ENCODE data around the gene ASS1.

Gene ASS1

GRCh38 chr9:130454096-130454811 is 9.5 kb downstream of the ASS1 start:
- DNase-seq (ENCODE audit: low read depth), result no peak

GRCh38 chr9:130454812-130455325 is 10.1 kb downstream of the ASS1 start:
- DNase-seq (ENCODE audit: low read depth), result no peak

GRCh38 chr9:130458027-130458803 is 13.5 kb downstream of the ASS1 start:
- no peak for DNase-seq (ENCODE audit: low read depth)

- DNase-seq (ENCODE audit: low read depth), result no peak
These were observed 14.0 kb downstream of the ASS1 start for GRCh38 chr9:130458804-130459067.

- no peak for DNase-seq (ENCODE audit: low read depth)
These were observed 14.4 kb downstream of the ASS1 start for GRCh38 chr9:130459151-130459550.

- DNase-seq (ENCODE audit: low read depth), result no peak
These were observed 15.3 kb downstream of the ASS1 start for GRCh38 chr9:130459941-130460669.

- DNase-seq (ENCODE audit: low read depth), result peak; percentile 26
These were observed 16.5 kb downstream of the ASS1 start for GRCh38 chr9:130461218-130461630.

GRCh38 chr9:130461731-130462130 is 17.0 kb downstream of the ASS1 start:
- DNase-seq (ENCODE audit: low read depth), result no peak

GRCh38 chr9:130462685-130463540 is 18.2 kb downstream of the ASS1 start:
- no peak for DNase-seq (ENCODE audit: low read depth)

- DNase-seq (ENCODE audit: low read depth), result no peak
These were observed 19.3 kb downstream of the ASS1 start for GRCh38 chr9:130463763-130464745.

- no peak for DNase-seq (ENCODE audit: low read depth)
These were observed 20.8 kb downstream of the ASS1 start for GRCh38 chr9:130465383-130466096.

- no peak for DNase-seq (ENCODE audit: low read depth)
These were observed 21.9 kb downstream of the ASS1 start for GRCh38 chr9:130466537-130467217.

- DNase-seq (ENCODE audit: low read depth), result no peak
These were observed 22.6 kb downstream of the ASS1 start for GRCh38 chr9:130467316-130467715.

GRCh38 chr9:130468566-130468965 is 23.8 kb downstream of the ASS1 start:
- no peak for DNase-seq (ENCODE audit: low read depth)

GRCh38 chr9:130470269-130470668 is 25.5 kb downstream of the ASS1 start:
- no peak for DNase-seq (ENCODE audit: low read depth)

GRCh38 chr9:130470950-130471349 is 26.2 kb downstream of the ASS1 start:
- no peak for DNase-seq (ENCODE audit: low read depth)

- no peak for DNase-seq (ENCODE audit: low read depth)
These were observed 26.8 kb downstream of the ASS1 start for GRCh38 chr9:130471411-130472183.

GRCh38 chr9:130472184-130472705 is 27.5 kb downstream of the ASS1 start:
- no peak for DNase-seq (ENCODE audit: low read depth)

Measured in T-helper 22 cell (primary cell).